CD8-positive, alpha-beta memory T cell (primary cell): ENCODE measurements around the gene SLC16A6. TPM values are rescaled to one million over a fixed set of nuclear protein-coding genes. Genes with fewer than 3 reads are reported as not detected.

Experiments
- CTCF ChIA-PET: fragments of 350-600 bp; sonication (Branson Sonifier 250); formaldehyde crosslinking; loops from one replicate; lab custom pipeline; 2021; ENCODE audit warnings: antibody characterized with exemption; lab: Charles Lee
- POLR2A ChIA-PET: fragments of 350-600 bp; sonication (Branson Sonifier 250); formaldehyde crosslinking; loops from one replicate; lab custom pipeline; 2021; ENCODE audit warnings: antibody characterized with exemption; lab: Charles Lee
- DNase-seq, 5 donors: peaks; one replicate each; pipeline versions ENCODE4 v3.0.0 to v3.0.0-alpha.2; 2020 to 2022; ENCODE audit warnings: mixed read lengths in 1 of 5
- H3K27ac ChIP-seq: one replicate; pipeline ENCODE4 v1.7.0; 2013; ENCODE audit warnings: low read depth, mild to moderate bottlenecking, low read length, moderate library complexity
- H3K27me3 ChIP-seq: 2 replicates; pipeline ENCODE4 v1.7.0; 2013; ENCODE audit warnings: low read length, mild to moderate bottlenecking; ENCODE audit not compliant: insufficient read depth, poor library complexity, severe bottlenecking
- H3K36me3 ChIP-seq: 2 replicates; pipeline ENCODE4 v1.7.0; 2013; ENCODE audit warnings: mild to moderate bottlenecking, low read length, moderate library complexity; ENCODE audit not compliant: insufficient read depth
- H3K4me1 ChIP-seq: 2 replicates; pipeline ENCODE4 v1.7.0; 2013; ENCODE audit warnings: mild to moderate bottlenecking, low read length, moderate library complexity; ENCODE audit not compliant: insufficient read depth
- H3K4me3 ChIP-seq: 2 replicates; pipeline ENCODE4 v1.7.0; 2013; ENCODE audit warnings: mild to moderate bottlenecking, low read length
- H3K9me3 ChIP-seq: 2 replicates; pipeline ENCODE4 v1.7.0; 2013; ENCODE audit warnings: mild to moderate bottlenecking, low read length
- H3K27ac Mint-ChIP-seq, 8 donors: one replicate each; pipeline ENCODE4 v1.8.0; 2020 to 2021; ENCODE audit warnings: mixed read lengths in 8 of 8, mild to moderate bottlenecking in 6 of 8, inconsistent platforms in 3 of 8, moderate library complexity in 3 of 8
- H3K27me3 Mint-ChIP-seq, 2 donors: one replicate each; pipeline ENCODE4 v1.8.0; 2020 to 2021; ENCODE audit warnings: mixed read lengths in 2 of 2, mild to moderate bottlenecking in 1 of 2, moderate library complexity in 1 of 2
- H3K36me3 Mint-ChIP-seq, 3 donors: one replicate each; pipeline ENCODE4 v1.8.0; 2020 to 2021; ENCODE audit warnings: mixed read lengths in 3 of 3, inconsistent platforms in 1 of 3, mild to moderate bottlenecking in 1 of 3
- H3K4me1 Mint-ChIP-seq, 3 donors: one replicate each; pipeline ENCODE4 v1.8.0; 2020 to 2021; ENCODE audit warnings: mixed read lengths in 3 of 3, inconsistent platforms in 1 of 3, mild to moderate bottlenecking in 1 of 3
- H3K4me3 Mint-ChIP-seq, 7 donors: one replicate each; pipeline ENCODE4 v1.8.0; 2020 to 2021; ENCODE audit warnings: mixed read lengths in 7 of 7, mild to moderate bottlenecking in 6 of 7, moderate library complexity in 4 of 7, inconsistent platforms in 2 of 7
- H3K9me3 Mint-ChIP-seq, 5 donors: one replicate each; pipeline ENCODE4 v1.8.0; 2020 to 2022; ENCODE audit warnings: mixed read lengths in 5 of 5, mild to moderate bottlenecking in 3 of 5, moderate library complexity in 2 of 5, inconsistent platforms in 1 of 5
- polyA plus RNA-seq: library from polyadenylated mRNA; unstranded; fragments of 300-500 nt; fragmentation: Illumina TruSeq; gene quantifications from one replicate; pipeline ENCODE4 v1.2.3, GENCODE V29; 2021
- total RNA-seq, 2 experiments: library from RNA; stranded (reverse); gene quantifications; one replicate each; pipeline ENCODE4 v1.2.3, GENCODE V29; 2021

SLC16A6 gene
- total and polyA plus RNA-seq, 3 experiments from 2014 or later = 1.3 to 9.4 (median 8.4) TPM

DNA sequence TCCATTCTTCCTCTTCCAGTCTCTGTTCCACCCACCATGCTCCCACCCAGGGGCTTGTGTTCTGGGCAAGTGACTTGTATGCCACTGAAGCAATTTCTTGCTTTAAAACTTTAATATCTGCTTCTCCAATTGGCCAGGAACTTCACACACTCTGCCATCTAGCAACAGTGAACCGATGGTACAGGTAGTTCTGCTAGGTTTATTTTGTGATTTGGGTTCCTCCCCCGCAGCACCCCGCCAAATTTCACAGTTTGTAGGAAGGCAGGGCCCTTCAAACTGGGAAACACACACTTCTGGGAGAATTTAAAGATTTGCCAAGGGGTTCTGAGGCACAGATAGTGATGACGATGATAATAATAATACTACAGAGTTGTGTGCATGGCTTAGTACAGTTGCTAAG is 3.7 kb upstream of the SLC16A6 start:
- CTCF ChIA-PET = no interaction called here
- Mint-ChIP-seq H3K27me3 (no peaks in the 10 kb centered on the region), H3K9me3 (no peaks in the 10 kb centered on the region), H3K4me1 (peaks cover 51 to 85% (median 65%) of the 10 kb centered on the region in 3 donors), H3K4me3 (peak overlapping the region in 3 of 7 donors; percentile 51 to 90 (median 59)), H3K36me3 (peaks cover 0 to 6% (median 3%) of the 10 kb centered on the region in 3 donors), H3K27ac (peak overlapping the region in 6 of 8 donors; percentile 17 to 96 (median 72))
- H3K4me1 ChIP-seq = peaks cover 64% of the 10 kb centered on the region
- H3K27me3 ChIP-seq = no peaks in the 10 kb centered on the region
- no peak overlapping the region for H3K4me3 ChIP-seq
- POLR2A ChIA-PET = no interaction called here
- DNase-seq = no peak
- H3K9me3 ChIP-seq = no peaks in the 10 kb centered on the region
- H3K36me3 ChIP-seq = no peaks in the 10 kb centered on the region
- H3K27ac ChIP-seq = no peak overlapping the region

GRCh38 chr17:68294196-68294555 is 3.2 kb upstream of the SLC16A6 start:
- Mint-ChIP-seq H3K4me3 (peak overlapping the region in 2 of 7 donors; percentile 19 to 45), H3K9me3 (no peaks in the 10 kb centered on the region), H3K36me3 (peaks cover 0 to 6% (median 0%) of the 10 kb centered on the region in 3 donors), H3K27me3 (no peaks in the 10 kb centered on the region), H3K27ac (peak overlapping the region in 2 of 8 donors; percentile 21 to 62), H3K4me1 (peaks cover 55 to 85% (median 66%) of the 10 kb centered on the region in 3 donors)
- POLR2A ChIA-PET = no interaction called here
- no peaks in the 10 kb centered on the region for H3K9me3 ChIP-seq
- H3K4me3 ChIP-seq = no peak overlapping the region
- DNase-seq = no peak
- CTCF ChIA-PET = no interaction called here
- H3K36me3 ChIP-seq = no peaks in the 10 kb centered on the region
- peaks cover 69% of the 10 kb centered on the region for H3K4me1 ChIP-seq
- no peaks in the 10 kb centered on the region for H3K27me3 ChIP-seq
- H3K27ac ChIP-seq = no peak overlapping the region

- H3K4me1 ChIP-seq = peaks cover 71% of the 10 kb centered on the region
- POLR2A ChIA-PET = interaction anchor here (0.5 to 3.8 kb wide), 2 partner anchors 51 to 59 kb away, joined by 3 to 25 read pairs; no protein-coding TSS in a partner anchor
Observed at GRCh38 chr17:68293490-68294195, 2.7 kb upstream of the SLC16A6 start.

GRCh38 chr17:68292689-68293040 is 1.7 kb upstream of the SLC16A6 start:
- peak overlapping the region; percentile 84 to 100 (median 85) for H3K4me3 Mint-ChIP-seq
- no peak for DNase-seq
- no peaks in the 10 kb centered on the region for H3K9me3 Mint-ChIP-seq
- Histone ChIP-seq H3K9me3 (no peaks in the 10 kb centered on the region), H3K4me1 (peaks cover 67% of the 10 kb centered on the region), H3K27me3 (no peaks in the 10 kb centered on the region), H3K36me3 (no peaks in the 10 kb centered on the region), H3K27ac (peak overlapping the region; percentile 94), H3K4me3 (peak overlapping the region; percentile 68)
- H3K36me3 Mint-ChIP-seq = peaks cover 0 to 6% (median 0%) of the 10 kb centered on the region in 3 donors
- peaks cover 55 to 84% (median 70%) of the 10 kb centered on the region in 3 donors for H3K4me1 Mint-ChIP-seq
- CTCF ChIA-PET = interaction anchor here (1.0 to 4.0 kb wide), 6 partner anchors 34 to 145 kb away, joined by 3 to 21 read pairs (median 4); no protein-coding TSS in a partner anchor
- POLR2A ChIA-PET = interaction anchor here (1.2 to 3.8 kb wide), 12 partner anchors 18 to 166 kb away, joined by 3 to 42 read pairs (median 10); partner anchors contain the start of genes AMZ2 and WIPI1
- H3K27me3 Mint-ChIP-seq = no peaks in the 10 kb centered on the region
- peak overlapping the region; percentile 84 to 100 (median 94) for H3K27ac Mint-ChIP-seq

More at GRCh38 chr17:68293490-68294195, 2.7 kb upstream of the SLC16A6 start:
- H3K27ac ChIP-seq = no peak overlapping the region
- Mint-ChIP-seq H3K9me3 (no peaks in the 10 kb centered on the region), H3K27me3 (no peaks in the 10 kb centered on the region), H3K4me1 (peaks cover 58 to 86% (median 68%) of the 10 kb centered on the region in 3 donors), H3K36me3 (peaks cover 0 to 6% (median 0%) of the 10 kb centered on the region in 3 donors), H3K4me3 (peak overlapping the region in 3 of 7 donors; percentile 19 to 45 (median 27)), H3K27ac (peak overlapping the region in 2 of 8 donors; percentile 70 to 100)
- CTCF ChIA-PET = interaction anchor here (1.6 kb wide), 1 partner anchor 138 kb away, joined by 3 read pairs; no protein-coding TSS in a partner anchor
- H3K9me3 ChIP-seq = no peaks in the 10 kb centered on the region
- no peaks in the 10 kb centered on the region for H3K27me3 ChIP-seq
- DNase-seq = no peak
- H3K36me3 ChIP-seq = no peaks in the 10 kb centered on the region
- no peak overlapping the region for H3K4me3 ChIP-seq

- peaks cover 61% of the 10 kb centered on the region for H3K4me1 ChIP-seq
- DNase-seq = peak; percentile 92 to 98 (median 97)
- peak overlapping the region; percentile 94 for H3K27ac ChIP-seq
- H3K27me3 Mint-ChIP-seq = no peaks in the 10 kb centered on the region
- no peaks in the 10 kb centered on the region for H3K9me3 Mint-ChIP-seq
- peaks cover 55 to 83% (median 69%) of the 10 kb centered on the region in 3 donors for H3K4me1 Mint-ChIP-seq
- ChIA-PET CTCF (interaction anchor here (1.0 to 4.0 kb wide), 11 partner anchors 12 to 167 kb away, joined by 3 to 21 read pairs (median 5); no protein-coding TSS in a partner anchor), POLR2A (interaction anchor here (0.7 to 3.8 kb wide), 22 partner anchors 18 to 220 kb away, joined by 3 to 42 read pairs (median 6); partner anchors contain the start of genes AMZ2, PRKAR1A and WIPI1)
- no peaks in the 10 kb centered on the region for H3K36me3 ChIP-seq
- H3K4me3 Mint-ChIP-seq = peak overlapping the region; percentile 84 to 100 (median 85)
- peak overlapping the region; percentile 68 for H3K4me3 ChIP-seq
- H3K9me3 ChIP-seq = no peaks in the 10 kb centered on the region
- H3K36me3 Mint-ChIP-seq = peaks cover 0 to 6% (median 0%) of the 10 kb centered on the region in 3 donors
- no peaks in the 10 kb centered on the region for H3K27me3 ChIP-seq
- peak overlapping the region; percentile 84 to 100 (median 94) for H3K27ac Mint-ChIP-seq
Observed at GRCh38 chr17:68291836-68292688, 1.1 kb upstream of the SLC16A6 start.

DNA sequence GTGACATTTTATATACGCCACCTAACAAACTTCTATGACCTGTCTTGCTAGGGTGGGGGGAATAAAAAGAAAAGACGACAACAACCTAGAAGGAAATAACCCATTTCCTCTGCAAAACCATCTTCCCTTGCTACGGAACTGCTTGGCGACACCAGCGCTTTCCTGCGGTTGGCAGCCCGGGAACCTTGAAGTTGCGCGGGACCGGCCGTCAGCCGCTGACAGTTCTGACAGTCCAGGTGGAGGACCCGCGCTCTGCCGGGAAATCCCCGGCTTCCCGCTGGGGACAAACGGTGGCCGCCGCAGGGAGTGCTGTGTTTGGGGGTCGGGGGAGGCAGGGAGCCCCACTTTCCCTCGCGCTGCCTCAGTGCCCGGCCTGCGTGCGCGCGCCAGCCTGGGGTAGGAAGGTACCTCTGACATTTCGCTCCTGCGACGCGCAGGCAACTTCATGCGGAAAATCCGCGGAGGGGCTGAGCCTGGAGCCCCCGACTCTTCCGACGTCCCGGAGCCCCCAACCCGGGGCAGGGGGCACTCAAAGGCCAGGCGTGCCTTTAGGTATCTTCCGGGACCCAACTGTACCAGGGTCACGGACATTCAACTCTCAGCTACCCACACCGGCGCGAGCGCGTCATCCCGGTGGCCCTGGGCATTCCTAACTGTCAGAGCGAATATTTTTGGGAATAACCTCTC is 516 bp downstream of the SLC16A6 start:
- Mint-ChIP-seq H3K27me3 (no peaks in the 10 kb centered on the region), H3K36me3 (peaks cover 0 to 6% (median 0%) of the 10 kb centered on the region in 3 donors), H3K9me3 (no peaks in the 10 kb centered on the region), H3K27ac (peak overlapping the region; percentile 85 to 100 (median 99)), H3K4me3 (peak overlapping the region; percentile 87 to 100 (median 100)), H3K4me1 (peaks cover 47 to 79% (median 62%) of the 10 kb centered on the region in 3 donors)
- Histone ChIP-seq H3K4me3 (peak overlapping the region; percentile 86), H3K27me3 (no peaks in the 10 kb centered on the region), H3K27ac (peak overlapping the region; percentile 94), H3K36me3 (no peaks in the 10 kb centered on the region), H3K4me1 (peaks cover 45% of the 10 kb centered on the region), H3K9me3 (no peaks in the 10 kb centered on the region)
- ChIA-PET POLR2A (interaction anchor here (0.5 to 3.8 kb wide), 24 partner anchors 21 to 222 kb away, joined by 3 to 42 read pairs (median 6); partner anchors contain the start of genes AMZ2, PRKAR1A and WIPI1), CTCF (interaction anchor here (0.9 to 4.0 kb wide), 12 partner anchors 13 to 176 kb away, joined by 3 to 21 read pairs (median 4); no protein-coding TSS in a partner anchor)
- peak; percentile 64 to 84 (median 76) for DNase-seq

- Histone ChIP-seq H3K36me3 (no peaks in the 10 kb centered on the region), H3K4me1 (peaks cover 40% of the 10 kb centered on the region), H3K27me3 (no peaks in the 10 kb centered on the region), H3K9me3 (no peaks in the 10 kb centered on the region), H3K27ac (peak overlapping the region; percentile 94), H3K4me3 (peak overlapping the region; percentile 86)
- CTCF ChIA-PET = interaction anchor here (1.0 to 4.0 kb wide), 7 partner anchors 10 to 177 kb away, joined by 3 to 21 read pairs (median 3); no protein-coding TSS in a partner anchor
- Mint-ChIP-seq H3K27me3 (no peaks in the 10 kb centered on the region), H3K4me3 (peak overlapping the region; percentile 87 to 100 (median 100)), H3K9me3 (no peaks in the 10 kb centered on the region), H3K27ac (peak overlapping the region; percentile 85 to 100 (median 99)), H3K4me1 (peaks cover 48 to 76% (median 63%) of the 10 kb centered on the region in 3 donors), H3K36me3 (peaks cover 0 to 7% (median 1%) of the 10 kb centered on the region in 3 donors)
- POLR2A ChIA-PET = interaction anchor here (0.5 to 3.8 kb wide), 11 partner anchors 25 to 180 kb away, joined by 3 to 42 read pairs (median 8); partner anchors contain the start of genes AMZ2 and WIPI1
- DNase-seq = peak in 2 of 5 donors; percentile 9 to 16
Observed at GRCh38 chr17:68289936-68290267, 1.0 kb downstream of the SLC16A6 start.
